Measurements from ENCODE around the gene ELP4.

DNA sequence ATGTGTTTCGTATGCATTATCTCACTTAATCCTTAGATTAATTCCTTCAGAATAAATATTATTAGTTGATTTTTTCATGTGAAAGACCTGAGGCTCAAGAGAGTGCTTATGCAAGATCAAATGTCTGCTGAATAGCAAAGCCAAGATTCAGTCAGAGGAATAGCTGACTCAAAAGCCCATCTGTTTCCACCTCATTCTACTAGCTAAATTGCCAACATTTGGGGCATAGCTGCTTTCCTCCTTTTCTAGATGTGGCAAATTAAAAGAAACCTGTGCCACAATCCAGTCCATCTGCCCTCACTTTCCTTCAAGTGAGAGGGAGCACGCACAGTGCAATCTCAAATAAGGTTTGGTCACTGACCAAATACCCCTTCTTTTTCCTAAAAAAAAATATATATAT lies 180.5 kb downstream of the ELP4 start:
- TF ChIP-seq POLR2A (IDR thresholded peaks at IDR 0.05; ENCODE audit: low read depth, low read length): no peak
- no peak for TF ChIP-seq POLR2AphosphoS5 (IDR thresholded peaks at IDR 0.05; ENCODE audit: low read depth, low read length)
